ENCODE results near the gene TRAF7.

TRAF7 gene

GRCh38 chr16:2194852-2195321 lies 39.3 kb downstream of the TRAF7 start:
- no peak overlapping the region for H3K4me3 ChIP-seq (ENCODE audit: low read depth, low read length)
- peak; percentile 56; the same call in 1 of the 2 replicates for TF ChIP-seq CTCF (IDR thresholded peaks at IDR 0.05; ENCODE audit: borderline replicate concordance, insufficient read depth, low read depth, low read length)

- no peak overlapping the region for H3K4me3 ChIP-seq (ENCODE audit: low read depth, low read length)
Measured at GRCh38 chr16:2195322-2196161, 40.0 kb downstream of the TRAF7 start.

GRCh38 chr16:2196162-2196980 lies 40.8 kb downstream of the TRAF7 start, which contains the start of gene CASKIN1:
Gene CASKIN1, minus strand, starts transcription at chr16:2196605. Its CDS starts 173 bp downstream, at chr16:2196432.
- no peak for TF ChIP-seq CTCF (IDR thresholded peaks at IDR 0.05; ENCODE audit: borderline replicate concordance, insufficient read depth, low read depth, low read length)
- no peak within 1 kb of the TSS for H3K4me3 ChIP-seq (ENCODE audit: low read depth, low read length)

More at GRCh38 chr16:2195322-2196161, 40.0 kb downstream of the TRAF7 start:
- no peak for TF ChIP-seq CTCF (IDR thresholded peaks at IDR 0.05; ENCODE audit: borderline replicate concordance, insufficient read depth, low read depth, low read length)

- no peak overlapping the region for H3K4me3 ChIP-seq (ENCODE audit: low read depth, low read length)
Measured at GRCh38 chr16:2196981-2197511, 41.5 kb downstream of the TRAF7 start.

GRCh38 chr16:2197765-2198164 lies 42.2 kb downstream of the TRAF7 start:
- no peak for TF ChIP-seq CTCF (IDR thresholded peaks at IDR 0.05; ENCODE audit: borderline replicate concordance, insufficient read depth, low read depth, low read length)
- H3K4me3 ChIP-seq (ENCODE audit: low read depth, low read length): no peak overlapping the region

More at GRCh38 chr16:2196981-2197511, 41.5 kb downstream of the TRAF7 start:
- TF ChIP-seq CTCF (IDR thresholded peaks at IDR 0.05; ENCODE audit: borderline replicate concordance, insufficient read depth, low read depth, low read length): no peak

- H3K4me3 ChIP-seq (ENCODE audit: low read depth, low read length): no peak overlapping the region
- TF ChIP-seq CTCF (IDR thresholded peaks at IDR 0.05; ENCODE audit: borderline replicate concordance, insufficient read depth, low read depth, low read length): no peak
Measured at GRCh38 chr16:2198283-2198682, 42.7 kb downstream of the TRAF7 start.
